Activated CD4-positive, alpha-beta T cell treated with anti-CD3 and anti-CD28 coated beads, Interleukin-2, amount 10 ng/mL, durations not matched to agents 24 days and 14 days (primary cell): ENCODE measurements around the gene GRM3. TPM values are rescaled to one million over a fixed set of nuclear protein-coding genes. Genes with fewer than 3 reads are reported as not detected.

Experiments used
- DNase-seq: peaks from one replicate; pipeline ENCODE4 v3.0.0; 2022
- H3K27ac Mint-ChIP-seq: one replicate; pipeline ENCODE4 v1.8.0; 2022; ENCODE audit warnings: mild to moderate bottlenecking, mixed read lengths
- H3K27me3 Mint-ChIP-seq: one replicate; pipeline ENCODE4 v1.8.0; 2022; ENCODE audit warnings: mixed read lengths
- H3K36me3 Mint-ChIP-seq: one replicate; pipeline ENCODE4 v1.8.0; 2022; ENCODE audit warnings: low read depth, mild to moderate bottlenecking, mixed read lengths
- H3K4me1 Mint-ChIP-seq: one replicate; pipeline ENCODE4 v1.8.0; 2021; ENCODE audit warnings: mixed read lengths
- H3K4me3 Mint-ChIP-seq: one replicate; pipeline ENCODE4 v1.8.0; 2022; ENCODE audit warnings: mild to moderate bottlenecking, moderate library complexity, mixed read lengths
- H3K9me3 Mint-ChIP-seq: one replicate; pipeline ENCODE4 v1.8.0; 2021; ENCODE audit warnings: mixed read lengths
- intact Hi-C: fragments of 100-400 bp; cut with micrococcal nuclease; formaldehyde crosslinking; loops from one replicate; pipeline ENCODE4 v1.15.1; 2023
- total RNA-seq: library from RNA; stranded (reverse); gene quantifications from 2 replicates; pipeline ENCODE4 v1.2.3, GENCODE V29; 2022

The GRM3 gene
- total RNA-seq, 1 donor from 2014 or later = not detected

DNA sequence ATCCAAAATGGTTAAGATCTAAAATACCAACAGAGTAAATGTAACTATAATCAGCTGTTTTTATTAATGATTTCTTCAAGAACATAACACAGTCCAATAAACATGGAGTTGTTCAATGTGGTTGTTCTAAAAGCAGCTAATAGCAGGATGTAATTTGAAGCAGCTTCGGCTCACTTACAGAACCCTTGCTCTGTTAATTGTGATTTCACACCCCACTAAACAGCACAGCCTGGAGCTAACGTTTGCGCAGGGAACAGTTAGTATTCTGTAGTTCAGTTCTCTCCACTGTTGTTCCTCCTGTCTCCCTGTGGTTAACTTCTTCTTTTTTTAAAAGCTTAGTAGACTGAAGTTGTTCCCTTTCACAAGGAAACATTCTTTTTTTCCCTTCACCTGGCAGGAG lies 104.0 kb downstream of the GRM3 start:
- H3K4me3 Mint-ChIP-seq = no peak overlapping the region
- H3K36me3 Mint-ChIP-seq = no peaks in the 10 kb centered on the region
- H3K9me3 Mint-ChIP-seq = no peaks in the 10 kb centered on the region
- H3K27me3 Mint-ChIP-seq = peaks cover 2% of the 10 kb centered on the region
- intact Hi-C loops = no loop called here
- H3K4me1 Mint-ChIP-seq = no peaks in the 10 kb centered on the region
- no peak overlapping the region for H3K27ac Mint-ChIP-seq
- no peak for DNase-seq

GRCh38 chr7:86748201-86748600 lies 104.5 kb downstream of the GRM3 start:
- no peak overlapping the region for H3K4me3 Mint-ChIP-seq
- H3K36me3 Mint-ChIP-seq = no peaks in the 10 kb centered on the region
- H3K4me1 Mint-ChIP-seq = no peaks in the 10 kb centered on the region
- H3K27me3 Mint-ChIP-seq = peaks cover 2% of the 10 kb centered on the region
- H3K27ac Mint-ChIP-seq = no peak overlapping the region
- H3K9me3 Mint-ChIP-seq = no peaks in the 10 kb centered on the region
- DNase-seq = no peak
- intact Hi-C loops = no loop called here

DNA sequence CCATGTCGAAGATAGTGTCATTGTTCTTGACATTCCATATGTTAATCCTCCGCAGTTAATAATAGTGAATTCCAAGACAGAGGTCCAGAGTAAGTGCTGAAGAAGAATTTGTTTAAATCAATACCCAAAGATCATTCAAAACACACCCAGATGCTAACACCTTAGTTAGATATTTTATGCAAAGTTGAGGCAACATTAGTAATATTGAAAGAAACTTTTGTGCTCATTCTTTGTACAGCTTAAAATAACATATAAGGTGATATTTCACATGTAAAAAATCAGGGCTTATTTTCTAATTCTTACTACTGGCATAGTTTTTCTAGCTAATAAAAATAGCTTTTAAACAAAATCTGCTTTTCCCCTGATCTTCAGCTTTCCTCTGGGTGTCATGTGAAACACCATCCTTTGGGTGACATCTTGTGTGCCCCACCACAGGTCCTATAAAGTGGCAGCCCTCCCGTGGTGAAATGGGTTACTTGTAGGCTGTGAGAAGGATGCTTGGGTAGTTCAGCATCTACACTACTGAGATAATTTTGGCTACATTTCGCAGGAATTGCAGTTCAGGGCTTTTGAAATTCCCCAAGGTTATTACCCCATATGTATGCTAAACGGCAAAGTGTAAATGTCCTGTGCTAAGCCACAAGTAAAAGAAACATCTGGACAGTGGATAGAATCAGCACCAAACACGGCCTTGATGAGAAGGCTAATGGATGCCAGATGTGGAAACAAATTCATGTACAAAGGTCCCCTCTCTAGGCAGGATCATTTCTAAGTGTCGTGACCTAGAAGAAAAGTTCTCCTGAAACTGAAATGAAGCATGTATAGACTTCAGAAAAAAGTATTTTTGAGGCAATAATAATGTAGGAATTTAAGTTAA lies 105.4 kb downstream of the GRM3 start:
- Mint-ChIP-seq H3K4me1 (no peaks in the 10 kb centered on the region), H3K27ac (no peak overlapping the region), H3K4me3 (no peak overlapping the region), H3K36me3 (no peaks in the 10 kb centered on the region), H3K27me3 (peaks cover 2% of the 10 kb centered on the region), H3K9me3 (no peaks in the 10 kb centered on the region)
- intact Hi-C loops = no loop called here
- no peak for DNase-seq

DNA sequence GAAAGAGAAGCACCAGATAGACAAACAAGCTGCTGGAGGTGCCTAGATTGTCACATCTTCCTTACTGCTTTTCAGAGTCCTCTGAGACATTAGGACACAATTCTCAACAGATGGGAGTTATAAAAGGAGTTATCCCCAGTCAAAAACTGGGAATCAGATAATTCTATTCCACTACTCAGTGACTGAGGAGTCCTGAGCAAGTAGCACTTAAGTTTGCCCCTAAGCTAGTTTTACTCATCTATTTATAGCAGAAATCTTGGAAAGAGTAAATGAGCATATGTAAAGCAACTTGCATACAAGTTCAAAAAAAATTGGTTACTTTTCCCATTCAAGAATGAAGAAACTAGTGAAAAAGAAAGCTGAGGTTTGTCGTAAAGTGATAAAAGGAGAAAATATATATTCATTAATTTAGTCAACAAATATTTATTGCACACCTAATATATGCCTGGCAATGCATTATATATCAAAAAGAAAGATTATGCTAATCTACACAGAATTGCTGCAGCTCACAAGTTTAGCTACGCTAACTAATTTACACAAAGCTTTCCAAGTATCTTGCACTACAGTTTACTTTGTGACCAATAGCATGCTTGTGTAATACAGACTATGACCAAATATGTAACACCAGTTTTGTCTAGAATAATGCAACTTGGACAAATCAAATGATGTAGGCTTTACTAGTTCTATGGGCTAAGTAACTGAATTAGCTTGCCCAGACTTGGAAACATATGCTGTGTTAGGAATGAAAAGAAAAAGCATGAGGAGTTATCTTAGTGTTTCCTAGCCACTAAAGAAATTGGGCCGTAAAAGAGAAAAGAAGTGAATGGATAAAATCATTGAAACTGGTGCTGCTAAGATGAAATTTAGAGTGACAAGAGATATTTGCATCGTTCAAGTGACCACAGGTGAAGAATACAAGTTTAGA lies 106.3 kb downstream of the GRM3 start:
- H3K9me3 Mint-ChIP-seq = no peaks in the 10 kb centered on the region
- peaks cover 2% of the 10 kb centered on the region for H3K27me3 Mint-ChIP-seq
- no peaks in the 10 kb centered on the region for H3K36me3 Mint-ChIP-seq
- intact Hi-C loops = no loop called here
- no peak for DNase-seq
- H3K27ac Mint-ChIP-seq = no peak overlapping the region
- H3K4me1 Mint-ChIP-seq = no peaks in the 10 kb centered on the region
- no peak overlapping the region for H3K4me3 Mint-ChIP-seq

GRCh38 chr7:86760236-86760635 lies 116.5 kb downstream of the GRM3 start:
- no peaks in the 10 kb centered on the region for H3K27me3 Mint-ChIP-seq
- intact Hi-C loops = no loop called here
- no peaks in the 10 kb centered on the region for H3K4me1 Mint-ChIP-seq
- H3K9me3 Mint-ChIP-seq = no peaks in the 10 kb centered on the region
- no peak overlapping the region for H3K4me3 Mint-ChIP-seq
- DNase-seq = no peak
- H3K27ac Mint-ChIP-seq = no peak overlapping the region
- H3K36me3 Mint-ChIP-seq = no peaks in the 10 kb centered on the region

DNA sequence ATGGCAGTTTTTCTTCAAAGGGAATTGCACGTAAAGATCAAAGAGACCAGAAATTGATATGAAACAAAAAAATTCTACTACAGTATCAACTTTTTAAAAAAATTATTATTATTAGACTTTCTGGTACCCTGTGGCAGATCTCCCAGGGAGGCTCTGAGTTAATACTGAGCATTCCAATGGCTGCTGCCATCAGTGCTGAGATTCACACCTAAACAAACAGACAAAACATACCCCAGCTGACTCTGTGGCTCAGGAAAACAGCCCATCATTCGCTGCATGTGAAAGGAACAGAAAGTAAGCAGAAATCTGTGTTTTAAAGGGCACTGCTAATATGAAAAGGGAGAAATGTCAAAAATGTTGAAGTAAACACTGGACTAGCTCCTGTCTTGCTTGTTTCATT lies 118.4 kb downstream of the GRM3 start:
- Mint-ChIP-seq H3K27ac (no peak overlapping the region), H3K36me3 (no peaks in the 10 kb centered on the region), H3K4me3 (no peak overlapping the region), H3K4me1 (no peaks in the 10 kb centered on the region), H3K27me3 (no peaks in the 10 kb centered on the region), H3K9me3 (no peaks in the 10 kb centered on the region)
- DNase-seq = no peak
- intact Hi-C loops = no loop called here

DNA sequence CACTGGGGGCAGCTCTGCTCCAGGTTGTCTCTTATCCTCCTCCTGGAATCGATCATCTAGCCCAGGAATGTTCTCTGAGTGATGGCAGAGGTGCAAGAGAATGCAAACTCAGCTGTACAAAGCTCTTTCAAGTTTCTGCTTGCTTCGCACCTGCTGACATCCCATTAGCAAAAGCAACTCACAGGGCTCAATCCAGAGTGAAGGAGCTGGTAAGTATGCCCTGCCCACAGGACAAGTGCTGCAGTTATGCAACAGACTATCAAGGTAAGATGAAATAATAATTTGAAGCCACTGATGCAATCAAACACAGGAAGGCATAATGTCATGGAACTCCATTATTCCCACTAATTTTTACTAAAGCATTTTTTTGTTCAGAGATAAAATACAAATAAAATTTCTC lies 122.2 kb downstream of the GRM3 start:
- H3K4me1 Mint-ChIP-seq = no peaks in the 10 kb centered on the region
- H3K27me3 Mint-ChIP-seq = no peaks in the 10 kb centered on the region
- no peak for DNase-seq
- intact Hi-C loops = no loop called here
- H3K27ac Mint-ChIP-seq = no peak overlapping the region
- H3K4me3 Mint-ChIP-seq = no peak overlapping the region
- H3K9me3 Mint-ChIP-seq = no peaks in the 10 kb centered on the region
- H3K36me3 Mint-ChIP-seq = no peaks in the 10 kb centered on the region

DNA sequence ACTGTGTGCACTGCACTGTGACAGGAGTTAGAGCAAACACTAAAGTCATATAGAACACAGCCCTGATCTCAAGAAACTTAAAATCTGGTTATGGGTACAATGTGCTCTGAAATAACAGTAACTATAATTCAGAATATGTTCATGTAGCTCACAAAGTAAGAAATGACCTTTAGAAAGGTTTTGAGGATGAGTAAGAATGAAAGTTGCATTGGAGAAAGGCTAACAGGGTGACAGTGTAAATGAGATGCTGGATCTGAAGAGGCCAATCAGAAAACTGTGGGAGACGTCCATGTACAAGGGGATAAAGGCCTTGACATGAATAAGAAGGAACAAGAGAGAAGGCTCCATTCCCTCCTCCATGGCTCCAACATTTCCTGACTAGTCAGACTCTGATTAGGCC lies 124.7 kb downstream of the GRM3 start:
- DNase-seq = no peak
- no peaks in the 10 kb centered on the region for H3K36me3 Mint-ChIP-seq
- H3K27ac Mint-ChIP-seq = no peak overlapping the region
- H3K4me3 Mint-ChIP-seq = no peak overlapping the region
- no peaks in the 10 kb centered on the region for H3K4me1 Mint-ChIP-seq
- no peaks in the 10 kb centered on the region for H3K27me3 Mint-ChIP-seq
- intact Hi-C loops = no loop called here
- H3K9me3 Mint-ChIP-seq = no peaks in the 10 kb centered on the region

GRCh38 chr7:86768967-86769760 lies 125.5 kb downstream of the GRM3 start:
- no peak for DNase-seq
- intact Hi-C loops = no loop called here
- no peaks in the 10 kb centered on the region for H3K4me1 Mint-ChIP-seq
- no peaks in the 10 kb centered on the region for H3K36me3 Mint-ChIP-seq
- no peaks in the 10 kb centered on the region for H3K9me3 Mint-ChIP-seq
- H3K27ac Mint-ChIP-seq = no peak overlapping the region
- H3K4me3 Mint-ChIP-seq = no peak overlapping the region
- H3K27me3 Mint-ChIP-seq = no peaks in the 10 kb centered on the region

DNA sequence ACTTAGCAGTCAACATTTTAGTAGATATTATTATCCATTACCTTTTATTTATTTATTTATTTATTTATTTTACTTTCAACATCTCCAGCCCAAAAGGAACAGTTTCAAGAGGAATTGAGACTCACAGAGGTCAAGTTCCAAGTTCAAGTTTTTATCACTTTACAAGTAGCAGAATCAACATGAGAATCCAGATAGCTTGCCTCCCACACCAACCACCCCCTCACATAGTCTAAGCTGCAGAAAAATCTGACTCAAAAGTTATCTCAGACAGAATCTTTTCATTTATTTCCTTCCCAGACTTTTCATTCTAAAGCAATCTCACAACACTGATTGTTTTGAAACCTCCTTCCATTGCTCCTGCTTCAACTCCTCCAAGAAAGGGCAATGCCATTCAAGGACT lies 129.6 kb downstream of the GRM3 start:
- no peak for DNase-seq
- Mint-ChIP-seq H3K4me3 (no peak overlapping the region), H3K4me1 (no peaks in the 10 kb centered on the region), H3K36me3 (no peaks in the 10 kb centered on the region), H3K9me3 (no peaks in the 10 kb centered on the region), H3K27me3 (no peaks in the 10 kb centered on the region), H3K27ac (no peak overlapping the region)
- intact Hi-C loops = no loop called here

DNA sequence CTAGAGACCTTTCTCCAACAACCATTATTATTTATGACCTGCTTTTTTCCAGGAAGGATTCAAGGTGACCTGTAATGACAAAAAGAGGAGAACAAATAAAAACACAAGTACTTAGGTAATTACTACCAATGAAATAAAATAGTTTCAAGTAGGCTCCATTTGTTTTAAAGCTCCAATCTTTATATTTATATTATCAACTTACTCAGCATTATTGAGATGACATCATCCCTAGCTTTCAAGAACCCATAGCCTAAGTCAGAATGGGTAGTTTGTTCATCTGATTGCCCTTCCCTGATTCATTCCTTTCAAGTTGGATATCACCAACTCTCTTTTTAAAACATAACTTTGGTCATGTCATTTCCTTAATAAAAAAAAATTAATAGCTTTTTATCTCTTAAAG lies 131.5 kb downstream of the GRM3 start:
- intact Hi-C loops = no loop called here
- no peak for DNase-seq
- Mint-ChIP-seq H3K9me3 (no peaks in the 10 kb centered on the region), H3K4me3 (no peak overlapping the region), H3K36me3 (no peaks in the 10 kb centered on the region), H3K4me1 (no peaks in the 10 kb centered on the region), H3K27me3 (no peaks in the 10 kb centered on the region), H3K27ac (no peak overlapping the region)

- Mint-ChIP-seq H3K27ac (no peak overlapping the region), H3K9me3 (no peaks in the 10 kb centered on the region), H3K36me3 (no peaks in the 10 kb centered on the region), H3K4me1 (no peaks in the 10 kb centered on the region), H3K4me3 (no peak overlapping the region), H3K27me3 (no peaks in the 10 kb centered on the region)
- intact Hi-C loops = no loop called here
- no peak for DNase-seq
Measured at GRCh38 chr7:86776136-86776535, 132.4 kb downstream of the GRM3 start.

DNA sequence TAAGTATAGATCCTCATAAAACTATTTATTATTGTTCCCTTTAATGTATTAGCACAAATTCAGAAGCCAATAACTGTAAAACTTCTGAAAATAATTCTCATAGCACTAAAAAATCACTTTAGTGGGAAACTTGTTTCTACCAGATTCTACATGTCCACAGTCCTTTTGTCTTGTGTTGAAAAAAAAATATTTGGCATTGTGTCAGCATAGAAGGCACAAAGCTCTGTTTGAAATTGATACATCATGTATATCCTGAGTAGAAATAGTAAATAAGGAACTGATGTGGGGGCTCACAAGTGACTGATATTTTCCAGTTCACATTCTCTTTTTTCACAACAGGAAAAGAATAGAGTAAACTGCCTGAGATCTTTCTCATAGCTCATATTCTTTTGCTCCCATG lies 134.6 kb downstream of the GRM3 start:
- Mint-ChIP-seq H3K27ac (no peak overlapping the region), H3K9me3 (no peaks in the 10 kb centered on the region), H3K4me3 (no peak overlapping the region), H3K36me3 (no peaks in the 10 kb centered on the region), H3K27me3 (no peaks in the 10 kb centered on the region), H3K4me1 (no peaks in the 10 kb centered on the region)
- intact Hi-C loops = no loop called here
- DNase-seq = no peak

DNA sequence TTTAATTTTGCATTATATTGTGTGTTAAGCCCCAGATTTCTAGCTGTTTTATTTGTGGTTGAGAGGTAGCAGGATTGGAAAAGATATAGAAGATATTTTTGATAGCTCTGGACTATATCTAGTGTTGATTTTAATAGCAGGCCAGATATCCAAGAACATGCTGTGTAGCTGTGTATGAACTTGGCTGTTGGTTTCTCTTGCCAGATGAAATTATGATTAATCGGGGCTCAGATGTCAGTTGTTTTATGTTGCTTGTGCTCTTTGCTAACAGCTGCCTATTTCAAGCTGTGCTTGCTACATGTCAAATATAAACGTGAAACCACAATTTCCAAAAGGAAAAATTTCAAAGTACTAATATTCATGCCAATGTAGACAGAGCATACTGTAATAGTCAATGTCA lies 141.1 kb downstream of the GRM3 start:
- Mint-ChIP-seq H3K36me3 (no peaks in the 10 kb centered on the region), H3K27ac (no peak overlapping the region), H3K9me3 (no peaks in the 10 kb centered on the region), H3K27me3 (no peaks in the 10 kb centered on the region), H3K4me3 (no peak overlapping the region), H3K4me1 (no peaks in the 10 kb centered on the region)
- intact Hi-C loops = no loop called here
- DNase-seq = no peak
